AG04449 (cell line): ENCODE results near the gene PGPEP1.

Experiments used
- CTCF ChIA-PET: fragments of 350-600 bp; formaldehyde crosslinking; extraction: SDS; loops from one replicate; lab custom pipeline; 2021; ENCODE audit warnings: antibody characterized with exemption; lab: Yijun Ruan, JAX
- POLR2A ChIA-PET: fragments of 400-600, 350-600 bp; formaldehyde crosslinking; extraction: SDS; loops from one replicate; lab custom pipeline; 2020; ENCODE audit warnings: antibody characterized with exemption, inconsistent platforms; lab: Yijun Ruan, JAX
- DNase-seq: peaks from one replicate; pipeline ENCODE4 v3.0.0-alpha.2; 2010; ENCODE audit warnings: low read depth, low spot score
- H3K4me3 ChIP-seq: 2 replicates; pipeline ENCODE4 v1.5.1; 2011; ENCODE audit warnings: low read depth, mild to moderate bottlenecking, control low read depth, low read length
- CTCF ChIP-seq: IDR thresholded peaks from one replicate; pipeline ENCODE4 v1.5.1; 2011; ENCODE audit warnings: mild to moderate bottlenecking, moderate library complexity, low read length, control low read depth, inconsistent platforms; ENCODE audit not compliant: insufficient read depth; ENCODE audit errors: missing control alignments

PGPEP1 gene

GRCh38 chr19:18292810-18293641 lies 47.4 kb upstream of the PGPEP1 start:
- H3K4me3 ChIP-seq, result peak overlapping the region; percentile 61
- ChIA-PET CTCF (interaction anchor here (1.0 to 2.8 kb wide), 9 partner anchors 9 to 129 kb away, joined by 3 to 27 read pairs (median 5); partner anchors contain the start of genes JUND and LSM4), POLR2A (interaction anchor here (0.7 to 5.4 kb wide), 9 partner anchors 8 to 35 kb away, joined by 3 to 113 read pairs (median 6); partner anchors contain the start of genes IQCN, JUND and LSM4)
- DNase-seq, result no peak
- TF ChIP-seq CTCF, result no peak

DNA sequence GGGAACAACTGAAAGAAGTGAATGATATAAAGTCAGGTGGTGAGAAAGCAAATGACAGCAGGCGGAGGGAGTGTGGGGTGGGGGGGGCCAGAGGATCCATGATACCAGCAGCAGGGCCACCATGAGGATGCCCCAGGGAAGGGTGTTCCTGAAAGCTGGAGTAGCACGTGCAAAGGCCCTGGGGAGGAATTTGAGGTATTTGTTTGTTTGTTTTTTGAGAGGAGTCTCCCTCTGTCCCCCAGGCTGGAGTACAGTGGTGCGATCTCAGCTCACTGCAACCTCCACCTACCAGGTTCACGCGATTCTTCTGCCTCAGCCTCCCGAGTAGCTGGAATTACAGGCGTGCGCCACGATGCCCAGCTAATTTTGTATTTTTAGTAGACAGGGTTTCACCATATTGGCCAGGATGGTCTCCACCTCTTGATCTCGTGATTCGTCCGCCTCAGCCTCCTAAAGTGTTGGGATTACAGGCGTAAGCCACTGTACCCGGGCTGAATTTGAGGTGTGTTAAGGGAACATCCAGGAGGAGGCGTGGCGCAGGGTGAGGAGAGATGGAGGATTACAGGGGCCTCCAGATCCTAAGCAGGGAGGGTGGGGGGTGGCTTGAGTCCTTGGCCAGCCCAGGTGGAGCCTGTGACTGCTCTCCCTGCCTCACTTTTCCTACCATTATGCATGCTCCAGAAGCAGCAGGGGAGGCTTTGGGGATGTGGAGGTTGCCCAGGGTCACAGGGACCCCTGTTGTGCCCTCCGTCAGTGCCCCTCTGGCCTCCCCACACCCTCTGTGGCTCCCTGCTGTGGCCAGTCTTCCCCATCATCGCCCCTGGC lies 46.5 kb upstream of the PGPEP1 start:
- ChIA-PET POLR2A (interaction anchor here (1.0 to 5.4 kb wide), 3 partner anchors 13 to 19 kb away, joined by 3 to 113 read pairs (median 8); partner anchors contain the start of genes IQCN and JUND), CTCF (interaction anchor here (1.2 to 2.8 kb wide), 4 partner anchors 15 to 130 kb away, joined by 3 to 27 read pairs (median 7); partner anchors contain the start of gene LSM4)
- TF ChIP-seq CTCF, result no peak
- no peak for DNase-seq
- no peak overlapping the region for H3K4me3 ChIP-seq

DNA sequence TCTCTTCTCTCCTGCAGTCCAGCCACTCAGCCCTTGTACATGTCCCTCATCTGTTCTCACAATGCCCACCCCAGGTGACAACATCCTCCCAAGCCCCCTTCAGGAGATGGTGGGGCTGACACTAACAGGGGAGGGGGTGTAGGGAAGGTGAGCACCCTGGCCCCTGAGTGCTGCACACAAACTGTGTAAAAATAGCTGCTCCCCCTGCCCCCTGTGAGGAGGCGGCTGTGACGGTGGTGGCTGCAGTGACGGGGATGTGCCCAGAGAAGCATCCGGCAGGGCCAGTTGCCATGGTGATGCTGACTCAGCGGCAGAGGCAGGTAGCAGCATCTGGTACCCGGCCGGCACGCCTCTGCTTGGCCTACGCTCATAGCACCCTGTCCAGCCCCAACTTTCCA lies 45.9 kb upstream of the PGPEP1 start:
- TF ChIP-seq CTCF, result no peak
- no peak for DNase-seq
- CTCF ChIA-PET, result no interaction called here
- no peak overlapping the region for H3K4me3 ChIP-seq
- POLR2A ChIA-PET, result no interaction called here

DNA sequence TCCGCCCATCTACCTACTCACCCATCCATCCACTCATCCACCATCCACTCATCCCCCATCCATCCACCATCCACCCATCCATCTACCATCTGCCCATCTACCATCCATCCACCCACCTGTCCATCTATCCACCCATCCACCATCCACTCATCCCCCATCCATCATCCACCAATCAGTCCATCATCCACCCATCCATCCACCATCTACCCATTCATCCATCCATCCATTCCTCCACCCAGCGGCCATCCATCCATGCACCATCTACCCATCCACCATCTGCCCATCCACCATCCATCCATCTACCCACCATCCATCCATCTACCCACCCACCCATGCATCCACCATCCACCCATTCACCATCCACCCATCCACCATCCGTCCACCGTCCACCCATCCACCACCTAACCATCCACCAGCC lies 45.4 kb upstream of the PGPEP1 start:
- DNase-seq, result no peak
- no peak for TF ChIP-seq CTCF
- POLR2A ChIA-PET, result no interaction called here
- CTCF ChIA-PET, result no interaction called here
- H3K4me3 ChIP-seq, result no peak overlapping the region

DNA sequence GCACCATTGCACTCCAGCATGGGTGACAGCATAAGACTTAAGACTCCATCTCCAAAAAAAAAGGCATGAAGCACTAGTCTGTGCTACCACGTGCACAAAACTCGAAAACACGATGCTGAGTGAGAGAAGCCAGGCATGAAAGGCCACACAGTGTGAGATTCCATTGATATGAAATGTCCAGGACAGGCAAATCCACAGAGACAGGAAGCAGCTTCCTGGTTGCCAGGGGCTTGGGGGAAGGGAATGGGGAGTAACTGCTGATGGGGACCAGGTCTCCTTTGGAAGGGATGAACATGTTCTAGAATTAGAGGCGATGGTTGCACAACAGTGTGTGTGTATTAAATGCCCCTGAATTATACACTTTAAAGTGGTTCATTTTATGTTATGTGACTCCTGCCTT lies 43.1 kb upstream of the PGPEP1 start:
- ChIA-PET POLR2A (interaction anchor here (2.4 kb wide), 1 partner anchor 16 kb away, joined by 7 read pairs; the partner anchor contains the start of gene JUND), CTCF (interaction anchor here (0.7 to 2.2 kb wide), 3 partner anchors 18 to 52 kb away, joined by 3 to 10 read pairs (median 8); no protein-coding TSS in a partner anchor)
- no peak for TF ChIP-seq CTCF
- DNase-seq, result no peak
- no peak overlapping the region for H3K4me3 ChIP-seq
